ENCODE results near the gene IFNA16. TPM values are rescaled to one million over a fixed set of nuclear protein-coding genes. Genes with fewer than 3 reads are reported as not detected.
"Not testable (repeated sequence)": the region's sequence is repeated elsewhere in the genome, so short reads cannot be mapped to it uniquely, and the experiment has no call there.

The IFNA16 gene
- not detected in 2 replicates for total RNA-seq

DNA sequence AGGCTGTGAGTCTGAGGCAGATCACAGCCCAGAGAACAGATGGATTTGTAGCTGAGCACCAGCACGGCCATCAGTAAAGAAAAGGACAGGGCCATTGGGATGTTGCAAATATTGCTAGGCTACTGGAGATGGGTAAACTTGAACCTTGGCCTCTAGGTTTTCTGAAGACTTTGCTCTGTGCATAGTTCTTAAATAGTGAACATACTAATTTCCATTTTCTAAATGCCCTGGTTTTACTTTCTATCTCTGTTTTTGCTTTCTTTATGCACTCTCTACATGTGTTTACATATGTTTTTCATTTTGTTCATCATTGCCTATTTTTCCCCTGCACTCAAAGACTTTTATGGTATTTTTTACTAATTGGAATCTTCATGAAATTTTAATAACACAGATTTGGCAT lies at the start of gene IFNA16:
IFNA16 (minus strand) TSS at position 101 of the 400 bp plus-strand sequence; CDS start at position 95, 6 bp downstream.
- intact Hi-C loops (cut with micrococcal nuclease); H3K9me3 Mint-ChIP-seq; H3K36me3 Mint-ChIP-seq (ENCODE audit: low read depth); H3K4me3 Mint-ChIP-seq; H3K4me1 Mint-ChIP-seq (ENCODE audit: low read depth); H3K27ac Mint-ChIP-seq; DNase-seq (ENCODE audit: low spot score): not testable (repeated sequence)
- peaks cover 33% of the 10 kb centered on the region for H3K27me3 Mint-ChIP-seq (ENCODE audit: insufficient read depth)

DNA sequence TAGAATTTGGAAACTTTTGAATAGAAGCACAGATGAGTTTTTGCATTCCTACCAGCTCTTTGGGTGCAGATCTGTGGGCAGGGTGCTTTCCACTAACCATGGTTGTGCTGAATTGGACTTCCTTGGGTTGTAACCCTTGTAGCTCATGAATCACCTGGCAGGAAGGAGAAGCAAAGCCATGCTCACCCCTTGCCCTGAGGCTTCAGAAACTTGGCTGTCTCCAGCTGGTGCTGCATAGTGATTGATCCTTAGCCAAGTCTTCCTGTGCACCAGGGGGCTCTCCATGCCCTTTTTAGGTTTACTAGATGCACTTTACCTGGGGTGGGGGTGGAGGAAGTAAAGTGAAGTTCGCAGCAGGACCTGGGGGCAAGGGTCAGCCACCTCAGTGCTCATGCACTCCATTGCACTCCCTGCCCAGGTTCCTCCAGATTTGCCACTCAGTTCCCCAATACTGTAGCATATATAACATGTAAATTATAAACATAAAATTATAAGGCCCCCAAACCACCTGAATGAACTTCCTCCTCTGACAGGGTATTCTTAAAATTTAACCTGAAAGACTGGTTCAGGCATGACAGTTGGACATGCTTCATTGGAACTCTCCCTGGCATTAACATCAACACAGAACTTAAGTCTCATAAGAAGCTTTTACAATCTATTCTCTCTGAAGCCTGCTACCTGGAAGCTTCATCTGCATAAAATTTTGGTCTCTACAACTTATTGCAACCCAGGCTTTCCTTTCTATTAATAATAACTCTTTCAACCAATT lies 48.5 kb upstream of the IFNA16 start:
- intact Hi-C loops (cut with micrococcal nuclease) = no loop called here
- Mint-ChIP-seq H3K36me3 (ENCODE audit: low read depth) (no peaks in the 10 kb centered on the region), H3K27ac (no peak overlapping the region), H3K4me3 (no peak overlapping the region), H3K9me3 (no peaks in the 10 kb centered on the region), H3K4me1 (ENCODE audit: low read depth) (no peaks in the 10 kb centered on the region), H3K27me3 (ENCODE audit: insufficient read depth) (peaks cover 31% of the 10 kb centered on the region)
- no peak for DNase-seq (ENCODE audit: low spot score)

DNA sequence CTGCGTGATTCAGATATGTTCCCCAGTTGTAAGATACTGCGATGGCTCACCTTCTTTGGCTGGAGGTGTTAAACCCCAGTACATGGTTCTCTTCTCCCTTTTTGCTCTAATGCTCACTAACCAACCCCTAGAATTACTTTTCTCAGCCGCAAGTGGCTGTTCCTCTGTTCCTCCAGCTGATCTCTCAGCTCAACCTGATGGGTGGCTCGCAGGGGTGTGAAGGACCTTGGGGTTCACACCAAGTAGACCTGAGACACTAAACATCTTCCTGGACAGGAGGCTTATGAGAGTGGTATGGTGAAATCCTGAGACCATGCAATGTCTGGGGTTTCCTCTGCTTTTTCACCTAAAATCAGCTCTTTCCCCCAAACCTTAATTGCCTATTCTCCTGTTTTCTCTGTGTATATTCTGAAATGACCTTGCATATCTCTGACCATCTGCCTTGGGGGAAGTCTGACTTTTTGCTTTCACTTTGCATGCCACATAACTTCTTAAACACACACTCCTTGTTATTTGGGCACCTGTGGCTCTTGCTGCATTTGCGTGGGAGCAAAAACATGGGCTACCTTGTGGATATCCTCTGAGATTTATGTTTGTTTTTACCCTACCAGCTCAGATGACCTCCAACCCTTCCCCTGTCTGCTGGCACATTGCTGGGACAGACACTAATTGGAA lies 38.6 kb upstream of the IFNA16 start:
- Mint-ChIP-seq H3K27ac (no peak overlapping the region), H3K9me3 (no peaks in the 10 kb centered on the region), H3K4me1 (ENCODE audit: low read depth) (peaks cover 6% of the 10 kb centered on the region), H3K27me3 (ENCODE audit: insufficient read depth) (peaks cover 38% of the 10 kb centered on the region), H3K4me3 (no peak overlapping the region), H3K36me3 (ENCODE audit: low read depth) (no peaks in the 10 kb centered on the region)
- DNase-seq (ENCODE audit: low spot score) = no peak
- intact Hi-C loops (cut with micrococcal nuclease) = no loop called here

DNA sequence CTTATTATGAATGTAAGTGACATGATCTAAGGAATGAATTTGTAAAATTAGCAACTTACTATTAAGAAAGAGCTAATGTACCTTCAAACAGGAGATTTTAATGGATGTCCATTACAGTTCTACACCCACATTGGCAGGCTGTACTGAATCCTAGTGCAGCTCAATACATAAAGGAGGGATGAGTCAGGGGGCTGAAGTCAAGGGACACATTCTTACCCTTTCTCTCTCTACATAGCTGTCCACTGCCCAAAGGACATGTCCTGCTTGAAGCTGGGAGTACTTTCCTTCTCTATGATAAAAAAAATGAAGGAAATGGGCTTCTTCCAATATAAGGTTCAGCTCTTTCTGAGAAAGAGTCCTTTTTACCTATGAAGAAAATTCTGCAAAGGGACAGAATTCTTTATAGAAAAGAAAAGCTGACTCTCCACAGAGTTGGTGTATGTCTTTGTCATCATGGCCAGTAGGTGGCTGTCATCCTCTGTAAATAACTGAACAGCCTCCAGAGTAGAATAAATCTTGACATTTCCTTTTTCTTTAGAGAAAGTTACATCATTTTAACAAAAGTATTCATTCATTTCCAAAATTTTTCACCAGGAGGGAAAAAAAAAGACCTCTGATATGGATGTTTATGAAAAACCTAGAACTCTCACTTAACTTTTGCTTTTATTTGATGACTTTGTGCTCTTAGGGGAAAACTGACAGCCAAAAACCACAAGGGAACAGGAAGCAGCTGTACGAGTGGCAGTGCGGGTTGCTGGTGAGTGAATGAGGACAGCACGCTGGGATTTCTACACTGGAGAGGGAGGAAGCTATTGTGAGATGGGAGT lies 35.8 kb upstream of the IFNA16 start:
- Mint-ChIP-seq H3K4me1 (ENCODE audit: low read depth) (peaks cover 6% of the 10 kb centered on the region), H3K27ac (no peak overlapping the region), H3K9me3 (no peaks in the 10 kb centered on the region), H3K36me3 (ENCODE audit: low read depth) (no peaks in the 10 kb centered on the region), H3K4me3 (no peak overlapping the region), H3K27me3 (ENCODE audit: insufficient read depth) (peaks cover 40% of the 10 kb centered on the region)
- DNase-seq (ENCODE audit: low spot score) = no peak
- intact Hi-C loops (cut with micrococcal nuclease) = no loop called here

DNA sequence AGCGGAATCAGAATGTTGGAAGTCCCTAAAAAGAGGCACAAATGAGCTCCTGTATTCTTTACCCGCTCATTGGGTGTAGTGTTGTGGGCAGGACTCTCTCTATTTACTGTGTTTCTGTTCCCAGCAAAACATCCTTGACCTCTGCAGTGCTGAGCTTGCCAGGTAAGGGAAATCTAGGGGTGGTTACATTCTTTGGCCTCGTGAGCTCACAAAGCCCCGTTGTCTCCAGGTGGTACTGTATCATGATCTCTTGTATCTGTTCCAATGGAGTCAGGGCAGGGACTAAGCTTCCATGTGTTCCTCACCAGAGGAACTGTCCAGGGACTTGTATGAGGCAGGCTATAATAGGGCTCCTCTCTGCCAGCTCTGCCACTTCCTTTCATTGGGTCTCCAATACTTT lies 34.5 kb upstream of the IFNA16 start:
- DNase-seq (ENCODE audit: low spot score) = no peak
- Mint-ChIP-seq H3K36me3 (ENCODE audit: low read depth) (no peaks in the 10 kb centered on the region), H3K27me3 (ENCODE audit: insufficient read depth) (peaks cover 39% of the 10 kb centered on the region), H3K4me3 (no peak overlapping the region), H3K4me1 (ENCODE audit: low read depth) (peaks cover 6% of the 10 kb centered on the region), H3K9me3 (no peaks in the 10 kb centered on the region), H3K27ac (no peak overlapping the region)
- intact Hi-C loops (cut with micrococcal nuclease) = no loop called here

DNA sequence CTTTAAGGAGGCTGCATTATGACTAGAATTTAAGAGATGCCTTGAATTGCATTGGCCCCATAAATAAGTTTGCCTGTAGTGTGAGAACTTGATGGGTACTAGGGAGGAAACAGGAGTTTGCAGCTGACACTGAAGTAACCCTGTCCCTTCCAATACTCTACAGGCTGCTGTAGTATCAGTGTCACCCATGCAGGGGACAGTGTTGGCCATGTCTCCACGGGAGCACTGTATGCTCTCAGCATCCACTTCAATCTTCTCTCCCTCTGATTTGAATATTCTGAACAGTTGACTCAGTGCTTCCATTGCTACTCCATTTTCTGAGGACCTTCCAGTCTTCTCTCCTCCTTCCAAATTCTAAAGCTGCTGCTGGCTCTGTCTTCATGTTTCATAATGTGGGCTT lies 34.1 kb upstream of the IFNA16 start:
- intact Hi-C loops (cut with micrococcal nuclease) = no loop called here
- Mint-ChIP-seq H3K27ac (no peak overlapping the region), H3K27me3 (ENCODE audit: insufficient read depth) (peaks cover 35% of the 10 kb centered on the region), H3K4me3 (no peak overlapping the region), H3K36me3 (ENCODE audit: low read depth) (no peaks in the 10 kb centered on the region), H3K4me1 (ENCODE audit: low read depth) (peaks cover 6% of the 10 kb centered on the region), H3K9me3 (no peaks in the 10 kb centered on the region)
- no peak for DNase-seq (ENCODE audit: low spot score)

DNA sequence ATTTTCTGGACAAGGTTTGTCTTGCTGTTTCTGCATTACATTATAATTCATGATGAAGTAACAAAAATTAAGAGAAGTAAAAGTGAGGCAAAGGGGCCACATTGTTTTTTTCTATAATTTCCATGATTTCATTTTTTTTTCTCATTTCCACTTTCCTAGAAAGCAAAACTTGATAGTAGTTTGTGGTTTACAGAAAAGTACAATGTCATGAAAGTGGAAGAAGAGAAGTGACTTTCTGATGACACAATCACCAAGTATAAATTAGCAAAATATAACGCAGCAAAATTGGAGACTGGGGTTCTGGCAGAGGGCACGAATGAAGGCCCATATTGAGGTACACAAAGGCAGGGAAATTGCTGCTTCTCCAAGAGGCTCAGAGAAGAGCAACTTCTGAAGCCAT lies 27.7 kb upstream of the IFNA16 start:
- DNase-seq (ENCODE audit: low spot score) = no peak
- Mint-ChIP-seq H3K27me3 (ENCODE audit: insufficient read depth) (peaks cover 24% of the 10 kb centered on the region), H3K9me3 (no peaks in the 10 kb centered on the region), H3K27ac (no peak overlapping the region), H3K4me3 (no peak overlapping the region), H3K4me1 (ENCODE audit: low read depth) (no peaks in the 10 kb centered on the region), H3K36me3 (ENCODE audit: low read depth) (no peaks in the 10 kb centered on the region)
- intact Hi-C loops (cut with micrococcal nuclease) = no loop called here

DNA sequence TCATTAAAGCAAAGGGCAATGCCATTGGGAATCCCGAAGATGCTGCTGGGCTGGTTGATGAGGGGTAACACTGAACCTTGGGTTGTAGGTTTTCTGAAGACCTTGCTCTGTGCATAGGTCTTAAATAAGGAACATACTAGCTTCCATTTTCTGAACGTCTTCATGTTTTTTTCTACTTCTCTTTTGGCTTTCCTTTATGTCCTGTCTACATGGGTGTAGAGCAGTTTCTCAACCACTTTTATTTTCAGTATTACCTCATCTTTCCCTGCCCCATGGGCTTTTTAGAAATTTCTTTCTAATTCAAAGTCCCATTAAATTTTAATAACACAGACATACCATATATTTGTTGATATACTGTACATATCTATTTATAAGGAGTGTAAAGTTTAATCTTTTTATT lies 22.8 kb upstream of the IFNA16 start, which contains the start of gene IFNA14:
IFNA14 (minus strand) TSS at position 95 of the 400 bp plus-strand sequence; CDS start at position 25, 70 bp downstream.
- Mint-ChIP-seq H3K27me3 (ENCODE audit: insufficient read depth) (peaks cover 31% of the 10 kb centered on the region), H3K27ac (no peak within 1 kb of the TSS), H3K36me3 (ENCODE audit: low read depth) (no peaks in the 10 kb centered on the region), H3K4me3 (no peak within 1 kb of the TSS), H3K4me1 (ENCODE audit: low read depth) (no peaks in the 10 kb centered on the region), H3K9me3 (no peaks in the 10 kb centered on the region)
- intact Hi-C loops (cut with micrococcal nuclease) = no loop called here
- no peak for DNase-seq (ENCODE audit: low spot score)

DNA sequence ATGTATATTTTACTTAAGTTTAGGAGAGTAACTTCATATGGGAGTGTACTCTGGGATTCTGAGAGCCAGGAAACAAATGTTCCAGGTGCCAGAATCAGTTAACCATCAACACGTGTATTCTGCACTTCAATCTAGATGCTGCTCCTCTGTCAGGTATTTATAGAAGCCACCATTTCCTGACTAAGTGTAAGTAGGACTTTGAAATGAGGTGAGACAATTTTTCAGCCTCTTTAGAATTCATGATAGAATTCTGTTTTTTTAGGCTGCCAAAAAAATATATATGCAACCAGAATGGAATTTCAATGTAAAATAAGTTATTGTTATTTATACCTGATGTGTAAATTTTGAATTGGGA lies 19.2 kb upstream of the IFNA16 start:
- H3K27ac Mint-ChIP-seq; H3K4me3 Mint-ChIP-seq; H3K4me1 Mint-ChIP-seq (ENCODE audit: low read depth): not testable (repeated sequence)

DNA sequence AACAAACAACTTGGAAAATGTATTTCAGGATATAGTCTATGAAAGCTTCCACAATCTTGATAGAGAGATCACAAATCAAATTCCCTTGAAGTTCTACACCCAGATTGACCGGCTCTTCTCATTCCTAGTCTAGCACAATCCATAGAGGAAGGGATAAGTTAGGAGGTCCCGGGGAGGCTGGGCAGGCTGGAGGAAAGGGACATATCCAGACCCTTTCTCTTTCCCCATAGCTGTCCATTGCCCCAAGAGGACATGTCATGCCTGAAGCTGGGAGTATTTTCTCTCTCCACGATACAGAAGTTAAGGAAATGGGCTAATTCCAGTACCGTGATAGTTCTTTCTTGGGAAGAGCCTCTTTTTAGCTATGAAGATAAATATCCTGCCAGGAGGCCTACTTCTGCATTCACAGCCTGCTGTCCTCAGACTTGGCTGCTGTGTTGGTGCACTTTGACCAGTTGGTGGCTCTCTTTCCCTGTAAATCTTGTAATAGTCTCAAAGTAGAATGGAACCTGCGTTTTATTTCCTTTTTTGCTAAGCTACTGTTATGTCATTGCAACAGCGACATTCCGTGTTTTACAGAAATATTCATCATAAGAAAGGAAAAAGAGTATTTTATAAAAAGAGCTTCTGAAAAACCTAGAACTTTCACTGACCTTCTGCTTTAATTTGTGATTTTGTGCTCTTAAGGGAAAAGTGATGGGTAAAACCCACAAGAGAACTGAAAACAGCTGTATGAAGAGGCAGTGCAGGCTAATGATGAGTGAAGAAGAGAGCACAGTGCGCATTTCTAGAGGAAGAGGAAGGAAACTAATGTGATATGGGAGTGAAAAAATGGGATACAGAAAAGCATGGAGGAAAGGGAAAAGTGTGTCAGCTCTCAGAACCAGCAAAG lies 18.6 kb upstream of the IFNA16 start:
- not testable (repeated sequence) for H3K4me1 Mint-ChIP-seq (ENCODE audit: low read depth); H3K27ac Mint-ChIP-seq; H3K9me3 Mint-ChIP-seq; H3K4me3 Mint-ChIP-seq; DNase-seq (ENCODE audit: low spot score); H3K36me3 Mint-ChIP-seq (ENCODE audit: low read depth)
- H3K27me3 Mint-ChIP-seq (ENCODE audit: insufficient read depth) = peaks cover 12% of the 10 kb centered on the region
- intact Hi-C loops (cut with micrococcal nuclease) = loop anchor here (1.0 to 2.0 kb wide), 3 partner anchors 161 to 554 kb away; no protein-coding TSS in a partner anchor

More for the DNA sequence above, 19.2 kb upstream of the IFNA16 start:
- DNase-seq (ENCODE audit: low spot score); intact Hi-C loops (cut with micrococcal nuclease); H3K9me3 Mint-ChIP-seq; H3K36me3 Mint-ChIP-seq (ENCODE audit: low read depth): not testable (repeated sequence)
- peaks cover 16% of the 10 kb centered on the region for H3K27me3 Mint-ChIP-seq (ENCODE audit: insufficient read depth)

DNA sequence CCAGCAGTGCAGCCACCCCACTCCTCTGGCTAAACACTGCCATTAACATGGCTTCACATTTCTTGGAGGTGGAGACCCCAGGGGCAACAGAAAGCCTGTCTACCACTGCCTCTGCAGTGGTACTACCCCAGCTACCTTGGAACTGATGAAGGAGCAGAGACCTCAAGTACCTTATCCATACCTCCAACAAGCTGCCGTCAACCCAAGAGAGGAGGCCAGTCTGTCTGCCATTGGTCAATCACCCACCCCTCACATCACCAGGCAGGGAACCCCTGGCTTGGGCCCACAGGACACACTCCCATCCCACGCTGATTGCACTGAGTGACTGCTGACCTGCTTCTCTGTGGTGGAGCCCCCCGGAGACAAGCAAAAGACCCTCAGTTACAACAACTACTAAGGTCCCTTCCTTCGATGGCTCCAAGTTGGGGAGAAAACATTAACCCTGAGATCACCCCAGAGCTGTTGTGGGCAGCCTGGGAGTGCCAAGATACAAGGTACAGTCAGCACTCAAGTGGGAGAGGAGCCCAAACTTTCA lies 17.1 kb upstream of the IFNA16 start:
- Mint-ChIP-seq H3K36me3 (ENCODE audit: low read depth) (no peaks in the 10 kb centered on the region), H3K27me3 (ENCODE audit: insufficient read depth) (peaks cover 16% of the 10 kb centered on the region), H3K4me3 (no peak overlapping the region), H3K4me1 (ENCODE audit: low read depth) (no peaks in the 10 kb centered on the region), H3K9me3 (no peaks in the 10 kb centered on the region), H3K27ac (no peak overlapping the region)
- DNase-seq (ENCODE audit: low spot score) = no peak
- intact Hi-C loops (cut with micrococcal nuclease) = loop anchor here (2.0 kb wide), 2 partner anchors 163 to 221 kb away; no protein-coding TSS in a partner anchor

DNA sequence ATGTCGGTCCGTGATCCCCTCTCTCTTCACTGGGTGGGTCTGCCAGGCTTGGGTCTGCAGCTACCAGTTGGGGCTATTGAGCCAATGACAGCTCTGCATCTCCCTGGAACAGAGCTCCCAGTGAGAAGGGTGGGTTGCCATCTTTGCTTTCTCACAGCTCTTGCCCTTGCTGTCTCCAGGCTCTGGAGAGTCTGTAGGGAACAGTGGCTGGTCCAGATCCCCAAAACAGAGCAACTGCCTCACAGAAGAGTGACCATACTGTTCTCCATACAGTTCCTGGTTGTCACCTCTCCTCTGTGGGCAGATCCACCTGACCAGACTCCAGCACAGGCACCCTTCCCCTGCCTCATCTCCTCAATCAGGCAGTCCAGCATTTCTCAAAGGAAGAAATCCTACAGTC lies 16.1 kb upstream of the IFNA16 start:
- H3K4me1 Mint-ChIP-seq (ENCODE audit: low read depth) = no peaks in the 10 kb centered on the region
- no peak for DNase-seq (ENCODE audit: low spot score)
- peaks cover 12% of the 10 kb centered on the region for H3K27me3 Mint-ChIP-seq (ENCODE audit: insufficient read depth)
- intact Hi-C loops (cut with micrococcal nuclease) = no loop called here
- H3K9me3 Mint-ChIP-seq = no peaks in the 10 kb centered on the region
- H3K36me3 Mint-ChIP-seq (ENCODE audit: low read depth) = no peaks in the 10 kb centered on the region
- H3K27ac Mint-ChIP-seq = no peak overlapping the region
- H3K4me3 Mint-ChIP-seq = no peak overlapping the region
